Common myeloid progenitor, CD34-positive (primary cell): ENCODE results near the gene MIAT.

Experiments used
- CTCF ChIA-PET: fragments of 350-600 bp; sonication (Branson Sonifier 250); formaldehyde crosslinking; loops from one replicate; lab custom pipeline; 2021; ENCODE audit warnings: antibody characterized with exemption; lab: Charles Lee
- POLR2A ChIA-PET: fragments of 350-600 bp; sonication (Branson Sonifier 250); formaldehyde crosslinking; loops from one replicate; lab custom pipeline; 2021; ENCODE audit warnings: antibody characterized with exemption; lab: Charles Lee
- DNase-seq, 3 donors: peaks; one replicate each; pipeline versions ENCODE4 v3.0.0 to v3.0.0-alpha.2; 2013
- H3K27ac ChIP-seq, 2 experiments: 1 replicate in 1 of 2; 2 replicates in 1 of 2; pipeline ENCODE4 v1.7.0; 2013; ENCODE audit warnings: inconsistent platforms in 2 of 2, low read length in 2 of 2, mild to moderate bottlenecking in 2 of 2, low read depth in 1 of 2, moderate library complexity in 1 of 2; ENCODE audit not compliant: severe bottlenecking in 2 of 2, insufficient read depth in 1 of 2, poor library complexity in 1 of 2
- H3K27me3 ChIP-seq, 5 experiments: replicated peaks in 2 of 5; 1 replicate in 3 of 5; 2 replicates in 2 of 5; pipeline versions ENCODE4 v1.6.1 to v1.7.0; 2013; ENCODE audit warnings: low read length in 4 of 5, mild to moderate bottlenecking in 2 of 5, moderate library complexity in 2 of 5, inconsistent platforms in 1 of 5; ENCODE audit not compliant: insufficient read depth in 5 of 5, control insufficient read depth in 4 of 5
- H3K36me3 ChIP-seq, 4 experiments: 1 replicate in 2 of 4; 2 replicates in 2 of 4; pipeline versions ENCODE4 v1.6.1 to v1.7.0; 2013; ENCODE audit warnings: low read length in 3 of 4, control low read depth in 1 of 4, mild to moderate bottlenecking in 1 of 4; ENCODE audit not compliant: control insufficient read depth in 4 of 4, insufficient read depth in 4 of 4
- H3K4me1 ChIP-seq, 4 experiments: 1 replicate in 3 of 4; 2 replicates in 1 of 4; pipeline versions ENCODE4 v1.6.1 to v1.7.1; 2013; ENCODE audit warnings: low read length in 3 of 4, mild to moderate bottlenecking in 3 of 4, control low read depth in 1 of 4, inconsistent platforms in 1 of 4, moderate library complexity in 1 of 4; ENCODE audit not compliant: control insufficient read depth in 4 of 4, insufficient read depth in 4 of 4; ENCODE audit errors: control extremely low read depth in 1 of 4
- H3K4me3 ChIP-seq, 7 experiments: 1 replicate in 4 of 7; 2 replicates in 3 of 7; pipeline versions ENCODE4 v1.5.1 to v1.7.0; 2013; ENCODE audit warnings: mild to moderate bottlenecking in 7 of 7, low read length in 6 of 7, moderate library complexity in 6 of 7, inconsistent platforms in 2 of 7, low read depth in 2 of 7, control low read depth in 1 of 7; ENCODE audit not compliant: insufficient read depth in 4 of 7, control insufficient read depth in 1 of 7; ENCODE audit errors: extremely low read depth in 1 of 7
- H3K9me3 ChIP-seq, 5 experiments: 1 replicate in 4 of 5; 2 replicates in 1 of 5; pipeline versions ENCODE4 v1.6.1 to v1.7.1; 2013; ENCODE audit warnings: low read length in 4 of 5, mild to moderate bottlenecking in 2 of 5, inconsistent platforms in 1 of 5, low read depth in 1 of 5, moderate library complexity in 1 of 5; ENCODE audit not compliant: control insufficient read depth in 4 of 5, insufficient read depth in 2 of 5; ENCODE audit errors: control extremely low read depth in 1 of 5
- WGBS: methylation state at CpG from one replicate; pipeline ENCODE4 v1.1.5; 2013; ENCODE audit not compliant: insufficient coverage; 5-methylcytosine and 5-hydroxymethylcytosine counted together

The MIAT gene

DNA sequence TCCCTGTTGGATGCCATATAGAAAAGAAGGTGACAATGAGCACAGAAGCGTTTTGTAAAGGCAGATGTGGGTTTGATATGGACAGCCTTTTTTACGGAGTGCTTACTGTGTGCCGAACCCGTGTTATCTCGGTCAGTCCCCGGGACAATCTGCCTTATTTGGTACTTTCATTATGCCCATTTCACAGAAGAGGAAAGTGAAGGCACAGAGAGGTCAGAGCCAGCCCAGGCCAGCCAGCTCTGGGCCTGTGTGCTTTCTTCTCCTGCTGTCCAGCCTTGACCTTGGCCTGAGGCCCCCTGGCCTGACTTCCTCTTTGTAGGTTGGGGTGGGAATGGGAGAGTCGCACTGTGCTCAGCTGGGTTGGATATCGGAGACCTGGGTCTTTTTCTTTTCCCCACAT is 38.9 kb upstream of the MIAT start:
- no peaks in the 10 kb centered on the region for H3K36me3 ChIP-seq
- peaks cover 4 to 49% (median 37%) of the 10 kb centered on the region in 4 experiments for H3K4me1 ChIP-seq
- POLR2A ChIA-PET: no interaction called here
- H3K27me3 ChIP-seq: no peaks in the 10 kb centered on the region
- no peak overlapping the region for H3K4me3 ChIP-seq
- no peak for DNase-seq
- CTCF ChIA-PET: interaction anchor here (0.7 to 2.7 kb wide), 2 partner anchors 12 to 63 kb away, joined by 3 to 10 read pairs; no protein-coding TSS in a partner anchor
- 100% methylated on average over 3 of the region's 8 CpGs for WGBS
- peak overlapping the region in 1 of 2 experiments; percentile 52 for H3K27ac ChIP-seq
- no peaks in the 10 kb centered on the region for H3K9me3 ChIP-seq

DNA sequence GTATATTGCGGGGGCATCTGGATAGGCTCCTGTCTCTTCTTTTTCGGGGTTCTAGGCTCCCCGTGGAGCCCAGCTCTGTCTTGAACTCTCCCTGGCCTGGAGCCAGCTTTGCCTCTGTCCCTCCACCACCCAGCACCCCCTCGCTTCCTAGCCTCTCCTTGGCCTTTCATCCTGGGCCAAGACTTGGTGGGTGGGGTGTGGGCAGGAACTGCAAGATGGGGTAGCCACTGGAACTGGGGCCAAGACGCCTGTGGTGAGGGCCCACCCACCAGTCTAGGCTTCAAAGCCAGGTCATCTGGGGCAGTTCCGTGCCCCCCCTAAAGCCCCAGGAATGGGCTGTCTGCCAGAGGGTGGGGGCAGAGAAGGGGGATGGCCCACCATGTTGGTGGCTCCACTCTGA is 37.9 kb upstream of the MIAT start:
- no peak overlapping the region for H3K4me3 ChIP-seq
- H3K36me3 ChIP-seq: no peaks in the 10 kb centered on the region
- no peaks in the 10 kb centered on the region for H3K9me3 ChIP-seq
- H3K27me3 ChIP-seq: no peaks in the 10 kb centered on the region
- 66% methylated on average over 5 of the region's 6 CpGs for WGBS
- ChIA-PET POLR2A (no interaction called here), CTCF (no interaction called here)
- peaks cover 4 to 49% (median 37%) of the 10 kb centered on the region in 4 experiments for H3K4me1 ChIP-seq
- peak in 1 of 3 donors; percentile 44 for DNase-seq
- no peak overlapping the region for H3K27ac ChIP-seq

- Histone ChIP-seq H3K27ac (no peak overlapping the region), H3K4me1 (peaks cover 0 to 46% (median 33%) of the 10 kb centered on the region in 4 experiments), H3K4me3 (no peak overlapping the region), H3K36me3 (no peaks in the 10 kb centered on the region), H3K27me3 (no peaks in the 10 kb centered on the region), H3K9me3 (no peaks in the 10 kb centered on the region)
- ChIA-PET POLR2A (no interaction called here), CTCF (interaction anchor here (0.6 kb wide), 1 partner anchor 22 kb away, joined by 3 read pairs; no protein-coding TSS in a partner anchor)
- WGBS: 100% methylated on average over 1 of the region's 2 CpGs
- no peak for DNase-seq
Observed at GRCh38 chr22:26620197-26620596, 37.2 kb upstream of the MIAT start.

- DNase-seq: no peak
- WGBS: 92% methylated on average over 4 of the region's 7 CpGs
- H3K36me3 ChIP-seq: no peaks in the 10 kb centered on the region
- peaks cover 0 to 33% (median 25%) of the 10 kb centered on the region in 4 experiments for H3K4me1 ChIP-seq
- ChIA-PET CTCF (interaction anchor here (0.7 to 1.3 kb wide), 2 partner anchors 19 to 20 kb away, joined by 3 read pairs; no protein-coding TSS in a partner anchor), POLR2A (no interaction called here)
- no peaks in the 10 kb centered on the region for H3K27me3 ChIP-seq
- H3K9me3 ChIP-seq: no peaks in the 10 kb centered on the region
- H3K27ac ChIP-seq: no peak within 1 kb of the TSS
- no peak within 1 kb of the TSS for H3K4me3 ChIP-seq
Observed at GRCh38 chr22:26621663-26622062, 35.7 kb upstream of the MIAT start, which contains the start of gene CRYBA4. TSS of gene CRYBA4 (plus strand) at chr22:26621963. CDS start at chr22:26622597, 634 bp downstream.

- ChIA-PET POLR2A (no interaction called here), CTCF (interaction anchor here (0.6 to 1.8 kb wide), 5 partner anchors 9 to 122 kb away, joined by 3 to 4 read pairs (median 4); no protein-coding TSS in a partner anchor)
Observed at GRCh38 chr22:26623984-26624383, 33.4 kb upstream of the MIAT start.

DNA sequence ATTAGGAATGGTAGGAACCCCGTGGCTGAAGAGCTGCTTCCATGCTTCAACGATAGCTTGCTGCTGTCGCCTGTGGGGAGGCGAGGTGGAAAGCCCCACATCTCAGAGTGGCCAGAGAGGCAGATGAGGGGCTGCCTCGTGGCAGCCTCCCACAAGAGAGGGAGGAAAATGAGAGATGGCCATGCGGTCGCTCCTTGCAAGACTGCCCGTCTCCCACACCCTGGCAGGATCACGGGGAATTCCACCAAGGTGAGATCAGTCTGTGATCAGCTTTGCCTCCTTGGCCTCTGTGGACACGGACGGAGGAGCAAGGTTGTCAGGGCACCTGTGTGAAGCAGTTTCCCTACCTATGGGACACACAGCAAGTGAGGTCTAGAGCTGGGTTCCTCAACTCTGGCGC is 32.6 kb upstream of the MIAT start:
- CTCF ChIA-PET: interaction anchor here (0.7 to 1.8 kb wide), 3 partner anchors 17 to 122 kb away, joined by 4 read pairs; no protein-coding TSS in a partner anchor
- no peaks in the 10 kb centered on the region for H3K9me3 ChIP-seq
- H3K4me3 ChIP-seq: no peak overlapping the region
- no peaks in the 10 kb centered on the region for H3K27me3 ChIP-seq
- POLR2A ChIA-PET: no interaction called here
- WGBS: 90% methylated on average over 12 of the region's 12 CpGs
- H3K27ac ChIP-seq: no peak overlapping the region
- no peaks in the 10 kb centered on the region for H3K36me3 ChIP-seq
- no peak for DNase-seq
- H3K4me1 ChIP-seq: peaks cover 0 to 23% (median 13%) of the 10 kb centered on the region in 4 experiments

More at GRCh38 chr22:26623984-26624383, 33.4 kb upstream of the MIAT start:
- H3K36me3 ChIP-seq: no peaks in the 10 kb centered on the region
- H3K27ac ChIP-seq: no peak overlapping the region
- H3K9me3 ChIP-seq: no peaks in the 10 kb centered on the region
- no peak for DNase-seq
- no peaks in the 10 kb centered on the region for H3K27me3 ChIP-seq
- 100% methylated on average over 1 of the region's 1 CpG for WGBS
- H3K4me3 ChIP-seq: no peak overlapping the region
- H3K4me1 ChIP-seq: peaks cover 0 to 29% (median 17%) of the 10 kb centered on the region in 4 experiments

DNA sequence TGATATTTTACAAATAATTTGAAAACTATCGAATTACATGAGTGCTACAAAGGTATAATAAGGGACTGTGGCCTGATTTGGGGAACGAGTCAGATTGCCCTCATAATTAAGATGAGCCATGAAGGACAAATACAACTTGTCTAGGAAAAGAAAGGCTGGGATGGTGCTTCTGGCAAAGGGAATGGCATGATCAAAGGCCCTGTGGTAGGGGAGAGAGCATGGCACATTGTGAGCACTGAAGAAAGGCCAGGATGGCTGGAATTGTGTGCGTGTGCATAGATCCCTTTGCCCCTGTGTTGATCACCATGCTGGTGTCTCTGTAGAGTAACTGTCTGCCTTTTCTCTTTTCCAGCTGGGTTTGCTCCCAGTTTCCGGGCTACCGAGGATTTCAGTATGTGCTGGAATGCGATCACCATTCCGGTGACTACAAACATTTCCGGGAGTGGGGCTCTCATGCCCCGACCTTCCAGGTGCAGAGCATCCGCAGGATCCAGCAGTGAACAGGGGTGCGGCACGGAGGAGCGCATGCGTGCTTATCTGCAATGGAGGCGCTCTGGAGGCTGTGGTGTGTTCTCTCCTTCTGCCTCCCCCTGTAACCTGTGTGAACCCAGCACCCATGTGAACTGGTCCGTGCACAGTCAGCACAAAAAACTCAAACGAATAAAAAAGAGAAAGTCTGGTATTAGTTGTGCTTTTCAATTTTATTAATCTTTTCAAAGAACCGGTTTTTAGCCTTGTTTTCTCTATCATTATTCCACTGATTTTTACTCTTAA is 27.2 kb upstream of the MIAT start:
- DNase-seq: no peak
- Histone ChIP-seq H3K36me3 (no peaks in the 10 kb centered on the region), H3K9me3 (no peaks in the 10 kb centered on the region), H3K4me3 (no peak overlapping the region), H3K27ac (no peak overlapping the region), H3K4me1 (peaks cover 0 to 38% (median 24%) of the 10 kb centered on the region in 4 experiments), H3K27me3 (no peaks in the 10 kb centered on the region)
- POLR2A ChIA-PET: no interaction called here
- WGBS: 95% methylated on average over 15 of the region's 18 CpGs
- CTCF ChIA-PET: interaction anchor here (2.1 kb wide), 1 partner anchor 12 kb away, joined by 8 read pairs; no protein-coding TSS in a partner anchor
